Mononuclear cell (primary cell): ENCODE results near the gene DNAJC13. TPM values are rescaled to one million over a fixed set of nuclear protein-coding genes. Genes with fewer than 3 reads are reported as not detected.
"Not testable (repeated sequence)": the region's sequence is repeated elsewhere in the genome, so short reads cannot be mapped to it uniquely, and the experiment has no call there.

Experiments used
- H3K27me3 ChIP-seq: 2 replicates; pipeline ENCODE4 v1.6.0; 2011; ENCODE audit warnings: low read length, control low read depth; ENCODE audit not compliant: insufficient read depth
- H3K4me1 ChIP-seq: 2 replicates; pipeline ENCODE4 v1.5.1; 2011; ENCODE audit warnings: mild to moderate bottlenecking, low read length, control low read depth; ENCODE audit not compliant: insufficient read depth
- H3K4me3 ChIP-seq: 2 replicates; pipeline ENCODE4 v1.5.1; 2011; ENCODE audit warnings: mild to moderate bottlenecking, low read length, moderate library complexity
- H3K9me3 ChIP-seq: 2 replicates; pipeline ENCODE4 v1.5.1; 2011; ENCODE audit warnings: low read depth, mild to moderate bottlenecking, control low read depth, low read length
- total RNA-seq: library from RNA; depleted of rRNA; stranded (reverse); fragments of >200 nt; gene quantifications from one replicate; pipeline ENCODE4 v1.2.3, GENCODE V29; 2012

The DNAJC13 gene
- total RNA-seq, 1 donor = 17.7 TPM

DNA sequence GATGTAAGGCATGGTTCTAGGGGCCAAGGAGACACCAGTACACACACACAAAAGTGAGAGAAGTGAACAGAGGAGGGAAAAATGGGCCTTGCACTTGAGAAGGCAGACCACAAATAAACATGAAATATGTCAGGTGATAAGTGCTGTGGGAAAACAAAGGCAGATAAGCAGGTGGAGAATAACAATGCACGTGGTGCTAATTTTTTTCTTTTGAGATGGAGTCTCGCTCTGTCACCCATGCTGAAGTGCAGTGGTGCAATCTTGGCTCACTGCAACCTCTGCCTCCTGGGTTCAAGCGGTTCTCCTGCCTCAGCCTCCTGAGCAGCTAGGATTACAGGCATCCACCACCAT is 138.7 kb downstream of the DNAJC13 start:
- not testable (repeated sequence) for H3K4me1 ChIP-seq, H3K9me3 ChIP-seq, H3K27me3 ChIP-seq, H3K4me3 ChIP-seq

DNA sequence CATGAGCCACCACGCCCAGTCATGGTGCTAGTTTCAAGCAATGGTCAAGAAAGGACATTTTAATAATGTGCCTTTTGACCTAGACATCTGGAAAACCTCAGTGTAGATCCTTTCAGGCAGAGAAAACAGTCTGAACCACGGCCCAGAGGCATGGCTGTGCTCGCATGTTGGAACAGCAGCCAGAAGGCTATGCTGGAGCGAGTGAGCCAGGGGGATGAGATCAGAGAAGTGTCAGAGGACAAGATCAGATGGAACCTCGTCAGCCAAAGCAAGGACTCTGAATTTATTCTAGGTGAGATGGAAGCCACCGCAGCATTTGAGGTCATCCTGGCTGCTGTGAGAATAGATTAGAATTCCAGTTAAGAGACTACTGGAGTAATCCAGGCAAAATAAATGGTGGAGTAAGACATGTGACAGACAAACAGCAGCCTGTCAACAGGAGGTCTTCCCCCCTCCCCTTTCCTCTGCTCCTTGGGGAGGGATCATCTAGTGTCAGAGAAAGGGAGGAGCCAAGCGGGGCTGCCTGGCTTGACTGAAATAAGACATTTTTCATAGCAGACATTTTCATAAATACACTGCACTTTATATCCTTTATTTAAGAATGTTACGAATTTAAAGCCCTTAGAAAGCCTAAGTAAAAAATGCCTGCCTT is 139.3 kb downstream of the DNAJC13 start:
- Histone ChIP-seq H3K4me3 (no peak overlapping the region), H3K27me3 (no peaks in the 10 kb centered on the region), H3K4me1 (no peaks in the 10 kb centered on the region), H3K9me3 (no peaks in the 10 kb centered on the region)

DNA sequence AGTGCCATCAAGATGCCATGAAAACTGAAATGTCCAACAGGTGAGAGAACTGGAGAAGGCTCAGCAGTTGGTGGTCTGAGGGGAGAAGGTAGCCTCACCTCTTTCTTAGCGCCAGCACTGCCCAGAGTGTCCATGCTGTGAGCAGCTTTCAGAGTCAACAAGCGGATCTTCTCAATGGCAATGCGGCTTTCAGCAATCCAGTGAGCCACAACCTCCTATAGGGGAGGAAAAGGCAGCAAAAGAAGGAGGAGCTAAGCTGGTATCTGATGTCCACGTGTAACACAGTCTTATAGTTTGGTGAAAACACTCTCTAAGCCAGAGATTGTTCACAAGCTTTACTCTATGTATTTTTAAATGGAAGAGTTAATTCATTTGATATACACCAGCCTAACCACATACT is 143.7 kb downstream of the DNAJC13 start:
- Histone ChIP-seq H3K4me1 (no peaks in the 10 kb centered on the region), H3K27me3 (no peaks in the 10 kb centered on the region), H3K9me3 (no peaks in the 10 kb centered on the region), H3K4me3 (no peak overlapping the region)

DNA sequence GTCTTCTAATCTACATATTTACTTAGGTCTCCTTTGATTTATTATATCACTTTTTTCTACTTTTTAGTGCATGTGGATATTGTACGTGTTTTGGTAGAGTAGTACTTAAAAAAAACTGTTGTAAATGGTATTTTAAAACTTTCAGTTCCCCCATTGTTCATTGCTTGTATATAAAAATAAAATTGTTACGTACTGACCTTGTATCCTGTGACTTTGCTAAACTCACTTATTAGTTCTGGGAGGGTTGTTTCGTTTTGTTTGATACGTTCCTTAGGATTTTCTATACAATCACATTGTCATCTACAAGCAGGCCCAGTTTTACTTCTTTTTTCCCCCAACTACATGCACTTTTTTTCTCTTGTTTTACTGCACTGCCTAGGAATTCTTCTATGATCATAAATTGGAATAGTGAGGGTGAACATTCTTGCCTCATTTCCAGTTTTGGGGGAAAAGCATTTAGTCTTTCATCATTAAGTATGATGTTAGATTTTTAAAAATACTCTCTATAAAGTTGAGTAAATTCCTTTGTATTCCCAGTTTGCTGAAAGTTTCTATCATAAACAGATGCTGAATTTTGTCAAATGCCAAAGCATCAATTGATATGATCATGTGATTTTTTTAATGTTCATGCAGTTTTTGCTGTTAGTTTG is 146.2 kb downstream of the DNAJC13 start:
- Histone ChIP-seq H3K4me1 (no peaks in the 10 kb centered on the region), H3K9me3 (no peaks in the 10 kb centered on the region), H3K27me3 (no peaks in the 10 kb centered on the region), H3K4me3 (no peak overlapping the region)

DNA sequence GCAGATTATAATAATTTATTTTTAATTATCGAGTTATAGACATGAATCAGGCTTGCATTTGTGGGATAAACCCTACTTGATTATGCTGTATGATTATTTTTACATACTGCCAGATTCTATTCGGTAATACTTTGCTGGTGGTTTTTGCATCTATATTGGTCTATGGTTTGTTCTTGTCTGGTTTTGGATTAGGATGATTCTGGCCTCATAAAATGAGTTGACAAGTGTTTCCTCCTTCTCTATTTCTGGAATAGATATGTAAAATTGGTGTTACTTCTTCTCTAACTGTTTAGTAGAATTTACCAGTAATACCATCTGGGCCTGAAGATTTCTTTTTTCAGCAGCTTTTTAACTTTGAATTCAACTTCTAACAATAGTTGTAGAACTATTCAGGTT is 146.8 kb downstream of the DNAJC13 start:
- Histone ChIP-seq H3K4me1 (no peaks in the 10 kb centered on the region), H3K4me3 (no peak overlapping the region), H3K9me3 (no peaks in the 10 kb centered on the region)

DNA sequence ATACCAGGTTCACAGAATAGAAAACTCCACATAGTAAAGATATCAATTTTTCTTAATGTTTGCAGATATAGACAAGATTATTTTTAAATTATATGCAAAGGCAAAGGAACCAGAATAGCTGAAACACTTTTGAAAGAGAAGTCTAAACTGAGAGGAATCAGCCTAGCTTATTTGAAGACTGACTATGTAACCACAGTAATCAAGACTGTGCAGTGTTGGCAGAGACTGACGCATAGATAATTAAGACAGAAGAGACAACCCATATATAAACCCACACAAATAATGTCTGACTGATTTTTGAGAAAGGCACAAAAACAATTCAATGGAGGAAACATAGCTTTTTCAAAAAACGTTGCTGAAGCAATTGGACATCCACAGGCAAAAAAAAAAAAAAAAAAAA is 151.1 kb downstream of the DNAJC13 start:
- no peaks in the 10 kb centered on the region for H3K4me1 ChIP-seq
- H3K27me3 ChIP-seq = no peaks in the 10 kb centered on the region
- H3K4me3 ChIP-seq = no peak overlapping the region
- no peaks in the 10 kb centered on the region for H3K9me3 ChIP-seq

More for the DNA sequence above, 146.8 kb downstream of the DNAJC13 start:
- no peaks in the 10 kb centered on the region for H3K27me3 ChIP-seq

DNA sequence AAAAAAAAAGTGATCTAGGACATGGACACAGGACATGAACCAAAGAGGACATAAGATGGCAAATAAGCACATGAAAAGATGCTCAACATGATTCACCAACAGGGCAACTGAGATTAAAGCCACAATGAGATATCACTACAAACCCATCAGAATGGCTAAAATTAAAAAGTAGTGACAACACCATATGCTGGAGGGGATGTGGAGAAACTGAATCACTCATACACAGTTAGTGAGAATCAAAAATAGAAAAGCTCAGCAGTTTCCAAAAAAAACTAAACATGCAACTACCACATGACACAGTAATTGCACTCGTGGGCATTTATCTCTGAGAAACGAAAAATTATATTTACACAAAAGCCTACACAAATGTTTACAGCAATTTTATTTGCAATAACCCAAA is 151.9 kb downstream of the DNAJC13 start:
- Histone ChIP-seq H3K9me3 (no peaks in the 10 kb centered on the region), H3K4me1 (no peaks in the 10 kb centered on the region), H3K27me3 (no peaks in the 10 kb centered on the region), H3K4me3 (no peak overlapping the region)

DNA sequence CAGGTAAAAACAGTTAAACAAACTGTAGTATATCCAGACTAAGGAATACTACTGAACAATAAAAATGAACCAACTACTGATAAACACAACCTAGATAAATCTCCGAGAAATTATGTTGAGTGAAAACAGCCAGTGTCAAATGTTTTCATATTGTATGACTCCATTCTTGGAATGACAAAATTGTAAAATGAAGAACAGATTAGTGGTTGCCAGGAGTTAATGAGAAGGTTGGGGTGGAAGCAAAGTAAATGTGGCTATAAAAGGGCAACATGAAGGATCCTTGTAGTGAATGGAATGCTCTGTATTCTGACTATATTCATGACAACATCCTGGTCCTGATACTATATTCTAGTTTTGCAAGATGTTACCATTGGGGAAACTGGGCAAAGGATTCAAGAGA is 152.3 kb downstream of the DNAJC13 start:
- H3K4me3 ChIP-seq = no peak overlapping the region
- no peaks in the 10 kb centered on the region for H3K4me1 ChIP-seq
- no peaks in the 10 kb centered on the region for H3K27me3 ChIP-seq
- H3K9me3 ChIP-seq = no peaks in the 10 kb centered on the region

DNA sequence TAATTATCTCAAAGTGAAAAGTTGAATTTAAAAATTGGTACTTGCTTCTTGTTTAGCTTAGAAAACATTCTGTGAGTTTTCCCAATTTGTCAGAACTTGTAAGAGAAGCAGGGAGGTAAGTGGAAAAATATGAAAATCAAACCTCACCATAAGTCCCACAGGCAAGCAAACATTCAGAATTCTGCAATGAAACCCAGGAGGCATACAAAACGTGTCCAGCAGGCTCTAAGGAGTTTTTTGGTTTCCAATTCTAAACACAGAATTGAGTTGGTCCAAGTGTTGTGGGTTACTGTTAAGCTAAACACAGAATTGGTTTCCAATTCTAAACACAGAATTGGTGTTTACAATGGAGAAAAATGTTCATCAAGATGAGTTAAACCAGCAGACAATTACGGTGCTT is 152.7 kb downstream of the DNAJC13 start:
- Histone ChIP-seq H3K4me1 (no peaks in the 10 kb centered on the region), H3K9me3 (no peaks in the 10 kb centered on the region), H3K27me3 (no peaks in the 10 kb centered on the region), H3K4me3 (no peak overlapping the region)

DNA sequence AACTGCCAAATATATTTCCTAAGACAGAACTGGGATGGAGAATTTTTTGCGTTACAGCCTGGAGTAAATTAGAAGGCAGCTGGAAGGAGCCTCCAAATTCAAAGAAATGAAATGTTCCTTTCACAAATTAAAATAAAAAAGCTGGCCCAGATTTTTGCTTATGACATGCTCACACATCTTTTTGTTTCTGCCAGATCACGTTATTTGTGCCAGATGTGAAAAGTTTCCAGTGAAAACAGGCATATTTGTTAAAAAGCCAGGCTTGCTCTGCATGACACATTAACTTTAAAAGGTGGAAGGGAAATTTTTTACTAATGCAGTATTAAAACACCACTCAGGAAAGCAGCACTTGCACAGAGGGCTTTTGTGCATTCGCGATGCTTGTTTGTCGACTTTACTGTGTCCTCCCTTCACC is 156.5 kb downstream of the DNAJC13 start:
- Histone ChIP-seq H3K27me3 (no peaks in the 10 kb centered on the region), H3K9me3 (no peaks in the 10 kb centered on the region), H3K4me3 (no peak overlapping the region), H3K4me1 (no peaks in the 10 kb centered on the region)

DNA sequence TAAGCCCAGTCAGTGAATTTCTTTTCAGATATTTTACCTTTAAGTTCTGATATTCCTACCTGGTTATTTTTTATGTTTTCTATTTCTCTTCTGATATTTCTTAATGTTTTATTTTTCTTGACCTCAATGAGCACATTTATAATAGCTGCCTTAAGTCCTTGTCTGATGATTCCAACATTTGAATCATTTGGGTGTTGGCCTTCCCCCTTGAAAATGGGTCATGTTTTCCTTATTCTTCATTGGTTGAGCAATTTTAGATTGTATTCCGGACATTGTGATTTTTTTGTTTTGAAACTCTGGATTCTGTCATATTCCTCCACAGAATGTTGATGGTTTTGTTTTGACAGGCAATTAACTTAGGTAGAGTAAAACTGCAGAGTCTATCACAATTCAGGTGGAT is 170.1 kb downstream of the DNAJC13 start:
- H3K4me1 ChIP-seq = no peaks in the 10 kb centered on the region
- H3K4me3 ChIP-seq = no peak overlapping the region
- no peaks in the 10 kb centered on the region for H3K9me3 ChIP-seq
- H3K27me3 ChIP-seq = no peaks in the 10 kb centered on the region

Other genes starting within 250 kb of the DNAJC13 start
- 18.1 TPM for gene ACP3, start 100.1 kb upstream of the DNAJC13 start, total RNA-seq
- 0.31 TPM for gene ACKR4, start 179.8 kb downstream of the DNAJC13 start, total RNA-seq
- gene ACAD11, start 242.3 kb downstream of the DNAJC13 start, total RNA-seq = 29.8 TPM
- gene UBA5, start 242.8 kb downstream of the DNAJC13 start, total RNA-seq = 18.7 TPM